HepG2 (cell line): ENCODE results near the gene SH3D19. TPM values are rescaled to one million over a fixed set of nuclear protein-coding genes. Genes with fewer than 3 reads are reported as not detected.
A peak's percentile ranks its signal among the peaks of the same experiment; 100 is the strongest.

Source experiments
- ATF4 ChIP-seq, 2 experiments: fragments of 450-650 bp in 1 of 2; sonication (generic) in 1 of 2; formaldehyde crosslinking; IDR thresholded peaks; 2 replicates each; pipeline versions ENCODE4 v1.5.0 to v1.8.0; 2020 to 2022; ENCODE audit warnings: mild to moderate bottlenecking in 1 of 2, missing genetic modification reagents in 1 of 2
- ATF7 ChIP-seq, 2 experiments: fragments of 450-650 bp in 1 of 2; sonication (generic) in 1 of 2; formaldehyde crosslinking in 1 of 2; IDR thresholded peaks; 2 replicates each; pipeline versions ENCODE4 v1.4.0 to v1.6.1; 2016 to 2020; ENCODE audit warnings: antibody characterized with exemption in 1 of 2, mild to moderate bottlenecking in 1 of 2, missing genetic modification reagents in 1 of 2
- CAMTA2 ChIP-seq: sonication (generic); formaldehyde crosslinking; IDR thresholded peaks from 2 replicates; pipeline ENCODE4 v1.4.0; 2020; ENCODE audit warnings: mild to moderate bottlenecking, missing genetic modification reagents, borderline replicate concordance
- CEBPG ChIP-seq: IDR thresholded peaks from 2 replicates; pipeline ENCODE4 v1.6.1; 2016
- CREB1 ChIP-seq, 2 experiments: fragments of 450-650 bp in 1 of 2; IDR thresholded peaks; 2 replicates each; pipeline ENCODE4 v1.6.1; 2016 to 2017; ENCODE audit warnings: control low read depth in 1 of 2, mild to moderate bottlenecking in 1 of 2, missing compliant biosample characterization in 1 of 2, missing genetic modification characterization in 1 of 2
- DDIT3 ChIP-seq: sonication (generic); formaldehyde crosslinking; IDR thresholded peaks from 2 replicates; pipeline ENCODE4 v1.4.0; 2020; ENCODE audit warnings: mild to moderate bottlenecking, missing genetic modification reagents
- FOSL2 ChIP-seq: sonication (generic); formaldehyde crosslinking; IDR thresholded peaks from 2 replicates; pipeline ENCODE4 v1.4.0; 2020; ENCODE audit warnings: missing genetic modification reagents
- FOXP4 ChIP-seq: sonication (generic); formaldehyde crosslinking; IDR thresholded peaks from 2 replicates; pipeline ENCODE4 v1.4.0; 2020; ENCODE audit warnings: missing genetic modification reagents
- GATAD2A ChIP-seq: IDR thresholded peaks from 2 replicates; pipeline ENCODE4 v1.6.1; 2016
- HOMEZ ChIP-seq: IDR thresholded peaks from 2 replicates; pipeline ENCODE4 v1.6.1; 2016; ENCODE audit warnings: low read depth
- KDM1A ChIP-seq: IDR thresholded peaks from 2 replicates; pipeline ENCODE4 v1.6.1; 2016; ENCODE audit warnings: missing compliant biosample characterization
- MEIS2 ChIP-seq: sonication (generic); formaldehyde crosslinking; IDR thresholded peaks from 2 replicates; pipeline ENCODE4 v1.9.0; 2021; ENCODE audit warnings: mild to moderate bottlenecking, missing genetic modification reagents
- NCOA2 ChIP-seq: sonication (generic); formaldehyde crosslinking; IDR thresholded peaks from 2 replicates; pipeline ENCODE4 v1.8.0; 2022; ENCODE audit warnings: inconsistent platforms
- NCOR1 ChIP-seq: fragments of 200-600 bp; sonication (generic); IDR thresholded peaks from 2 replicates; pipeline ENCODE4 v1.7.0; 2017; ENCODE audit warnings: antibody characterized with exemption, low read length, borderline replicate concordance
- ONECUT2 ChIP-seq: sonication (generic); formaldehyde crosslinking; IDR thresholded peaks from 2 replicates; pipeline ENCODE4 v1.4.0; 2020; ENCODE audit warnings: missing genetic modification reagents
- POGZ ChIP-seq: sonication (generic); formaldehyde crosslinking; IDR thresholded peaks from 2 replicates; pipeline ENCODE4 v1.4.0; 2020; ENCODE audit warnings: mild to moderate bottlenecking, missing genetic modification reagents
- PPARG ChIP-seq: conservative IDR thresholded peaks from 2 replicates; pipeline ENCODE4 v1.6.1; 2016; ENCODE audit warnings: missing biosample characterization, missing genetic modification reagents
- RARA ChIP-seq: IDR thresholded peaks from 2 replicates; pipeline ENCODE4 v1.6.1; 2016; ENCODE audit warnings: missing genetic modification reagents, missing compliant biosample characterization
- SAP130 ChIP-seq: IDR thresholded peaks from 2 replicates; pipeline ENCODE4 v1.6.1; 2016; ENCODE audit warnings: low read depth
- TCF7L2 ChIP-seq: IDR thresholded peaks from 2 replicates; pipeline ENCODE4 v1.6.1; 2011; ENCODE audit warnings: mild to moderate bottlenecking, low read depth, low read length, moderate library complexity
- ZNF207 ChIP-seq: fragments of 450-650 bp; IDR thresholded peaks from 2 replicates; pipeline ENCODE4 v1.6.1; 2016; ENCODE audit warnings: antibody characterized with exemption, borderline replicate concordance
- ZNF251 ChIP-seq: sonication (generic); formaldehyde crosslinking; IDR thresholded peaks from 2 replicates; pipeline ENCODE4 v1.9.0; 2021; ENCODE audit warnings: mild to moderate bottlenecking, missing genetic modification reagents
- ZNF660 ChIP-seq: sonication (generic); formaldehyde crosslinking; IDR thresholded peaks from 2 replicates; pipeline ENCODE4 v1.5.1; 2020; ENCODE audit warnings: mild to moderate bottlenecking, low read depth, missing genetic modification reagents, borderline replicate concordance
- polyA plus RNA-seq, 8 experiments: library from polyadenylated mRNA; depleted of rRNA in 3 of 8; stranded (reverse) in 7 of 8; unstranded in 1 of 8; fragments of >200 nt; fragmentation: Illumina TruSeq in 4 of 8; extraction: Trizol in 4 of 8; gene quantifications; 2 replicates each; pipeline versions ENCODE4 v1.2.1 to v1.2.3, GENCODE V29; 2011 to 2016; ENCODE audit warnings: low read depth in 4 of 8, missing spikeins in 1 of 8, mixed read lengths in 1 of 8; ENCODE audit not compliant: insufficient read depth in 1 of 8
- total RNA-seq, 5 experiments: library from RNA; depleted of rRNA; stranded (reverse); fragments of >200 nt; fragmentation: Illumina TruSeq; extraction: Trizol; gene quantifications; 2 replicates each; pipeline ENCODE4 v1.2.3, GENCODE V29; 2016; ENCODE audit warnings: low read depth in 1 of 5

The SH3D19 gene
- total and polyA plus RNA-seq, 2 of the 13 experiments (the other 11 are each of a cell fraction or from before 2014, with no cell fraction given) = 31.2 to 38.0 TPM

GRCh38 chr4:151267822-151268535 lies 57.4 kb downstream of the SH3D19 start (continued):
- TF ChIP-seq HOMEZ = peak; percentile 53; the same call in 1 of the 2 replicates
- 0 out of 2 replicates have a peak, but pooled peaks have one; percentile 5 for TF ChIP-seq PPARG
- TF ChIP-seq FOXP4 (CRISPR knock-in tag) = peak; percentile 42; the same call in 1 of the 2 replicates
- TF ChIP-seq ZNF251 (CRISPR knock-in tag) = no peak
- TF ChIP-seq ONECUT2 (CRISPR knock-in tag) = peak; percentile 60
- TF ChIP-seq FOSL2 (CRISPR knock-in tag) = peak; percentile 79
- peak in 1 of 2 experiments; percentile 60; a peak in 1 of 4 replicates for TF ChIP-seq ATF4 (CRISPR knock-in tag; IDR thresholded peaks at IDR 0.05)
- no peak for TF ChIP-seq ZNF207
- 0 out of 2 replicates have a peak, but pooled peaks have one; percentile 33 for TF ChIP-seq POGZ (CRISPR knock-in tag)
- TF ChIP-seq NCOR1 = no peak
- TF ChIP-seq CREB1 (IDR thresholded peaks at IDR 0.05) = peak; percentile 62
- TF ChIP-seq CREB1 (CRISPR knock-in tag; IDR thresholded peaks at IDR 0.05) = peak; percentile 41; the same call in 1 of the 2 replicates
- TF ChIP-seq MEIS2 = 0 out of 2 replicates have a peak, but pooled peaks have one; percentile 36
- TF ChIP-seq CAMTA2 = no peak
- TF ChIP-seq NCOA2 (CRISPR knock-in tag) = peak; percentile 27; the same call in 1 of the 2 replicates
- TF ChIP-seq KDM1A = peak; percentile 50; the same call in 1 of the 2 replicates
- peak; percentile 58 for TF ChIP-seq ATF7 (IDR thresholded peaks at IDR 0.05)
- TF ChIP-seq ATF7 (CRISPR knock-in tag; IDR thresholded peaks at IDR 0.05) = no peak
- TF ChIP-seq GATAD2A (CRISPR knock-in tag) = peak; percentile 77
- no peak for TF ChIP-seq DDIT3
- TF ChIP-seq TCF7L2 = no peak
- peak; percentile 13; the same call in 1 of the 2 replicates for TF ChIP-seq SAP130 (CRISPR knock-in tag)
- no peak for TF ChIP-seq ZNF660 (CRISPR knock-in tag)
- peak; percentile 55 for TF ChIP-seq RARA (CRISPR knock-in tag)
- peak; percentile 90 for TF ChIP-seq CEBPG
